Fibroblast of the aortic adventitia (primary cell): ENCODE data around the gene GRIK4. TPM values are rescaled to one million over a fixed set of nuclear protein-coding genes. Genes with fewer than 3 reads are reported as not detected.

Experiments used
- DNase-seq: peaks from one replicate; pipeline ENCODE4 v3.0.0-alpha.2; 2010; ENCODE audit warnings: low read depth
- H3K4me3 ChIP-seq: 2 replicates; pipeline ENCODE4 v1.5.1; 2011; ENCODE audit warnings: low read depth, mild to moderate bottlenecking, control low read depth, low read length, moderate library complexity
- total RNA-seq: library from RNA; depleted of rRNA; stranded (reverse); fragments of >200 nt; gene quantifications from 2 replicates; pipeline ENCODE4 v1.2.3, GENCODE V29; 2012; ENCODE audit warnings: low replicate concordance
- TF ChIP-seq, protein P1 (sequence below): IDR thresholded peaks from 2 replicates; pipeline ENCODE4 v1.5.1; 2011; ENCODE audit warnings: mild to moderate bottlenecking, low read length, control low read depth, inconsistent platforms; ENCODE audit not compliant: insufficient read depth

The GRIK4 gene
- total RNA-seq, 1 donor, result not detected

DNA sequence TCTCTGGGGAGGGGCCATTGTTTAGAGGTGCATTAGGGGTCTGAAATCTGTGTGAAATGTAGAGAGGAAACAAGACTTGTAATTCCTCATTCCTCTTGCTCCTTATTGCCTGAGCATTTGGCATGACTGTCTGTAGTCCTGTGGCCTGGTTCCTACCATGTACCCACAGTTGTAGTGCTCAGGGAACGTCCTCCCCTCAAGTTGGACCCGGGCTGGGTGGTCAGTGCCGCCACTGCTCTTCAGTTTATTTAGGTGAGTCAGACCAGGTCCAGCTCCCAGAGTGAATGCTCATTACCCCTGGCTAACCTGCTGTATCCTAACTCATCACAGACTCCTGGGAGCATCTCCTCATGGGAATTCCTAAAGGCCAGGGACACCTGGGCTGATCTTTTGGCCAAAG lies 139.8 kb downstream of the GRIK4 start:
- no peak overlapping the region for H3K4me3 ChIP-seq
- TF ChIP-seq, protein P1, sequence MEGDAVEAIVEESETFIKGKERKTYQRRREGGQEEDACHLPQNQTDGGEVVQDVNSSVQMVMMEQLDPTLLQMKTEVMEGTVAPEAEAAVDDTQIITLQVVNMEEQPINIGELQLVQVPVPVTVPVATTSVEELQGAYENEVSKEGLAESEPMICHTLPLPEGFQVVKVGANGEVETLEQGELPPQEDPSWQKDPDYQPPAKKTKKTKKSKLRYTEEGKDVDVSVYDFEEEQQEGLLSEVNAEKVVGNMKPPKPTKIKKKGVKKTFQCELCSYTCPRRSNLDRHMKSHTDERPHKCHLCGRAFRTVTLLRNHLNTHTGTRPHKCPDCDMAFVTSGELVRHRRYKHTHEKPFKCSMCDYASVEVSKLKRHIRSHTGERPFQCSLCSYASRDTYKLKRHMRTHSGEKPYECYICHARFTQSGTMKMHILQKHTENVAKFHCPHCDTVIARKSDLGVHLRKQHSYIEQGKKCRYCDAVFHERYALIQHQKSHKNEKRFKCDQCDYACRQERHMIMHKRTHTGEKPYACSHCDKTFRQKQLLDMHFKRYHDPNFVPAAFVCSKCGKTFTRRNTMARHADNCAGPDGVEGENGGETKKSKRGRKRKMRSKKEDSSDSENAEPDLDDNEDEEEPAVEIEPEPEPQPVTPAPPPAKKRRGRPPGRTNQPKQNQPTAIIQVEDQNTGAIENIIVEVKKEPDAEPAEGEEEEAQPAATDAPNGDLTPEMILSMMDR, result no peak
- no peak for DNase-seq

DNA sequence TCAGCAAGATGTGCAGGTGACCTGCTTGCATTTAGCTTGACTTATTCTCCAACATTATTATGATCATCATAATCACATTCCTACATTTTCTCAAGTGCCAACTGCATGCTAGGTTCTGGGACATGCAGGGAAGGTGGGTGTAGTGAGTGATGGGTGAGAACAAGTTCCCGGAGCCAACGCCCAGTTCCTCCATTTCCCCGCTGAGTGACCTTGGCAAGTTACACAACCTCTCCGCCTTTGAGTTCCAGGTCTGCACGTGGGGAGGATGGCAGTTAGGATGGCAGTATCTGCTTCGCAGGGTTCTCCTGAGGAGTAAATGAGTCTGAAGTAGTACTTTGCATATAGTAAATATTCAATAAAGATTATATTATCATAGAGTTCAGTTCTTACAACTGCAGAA lies 140.3 kb downstream of the GRIK4 start:
- DNase-seq, result no peak
- no peak overlapping the region for H3K4me3 ChIP-seq
- TF ChIP-seq, protein P1, result no peak

DNA sequence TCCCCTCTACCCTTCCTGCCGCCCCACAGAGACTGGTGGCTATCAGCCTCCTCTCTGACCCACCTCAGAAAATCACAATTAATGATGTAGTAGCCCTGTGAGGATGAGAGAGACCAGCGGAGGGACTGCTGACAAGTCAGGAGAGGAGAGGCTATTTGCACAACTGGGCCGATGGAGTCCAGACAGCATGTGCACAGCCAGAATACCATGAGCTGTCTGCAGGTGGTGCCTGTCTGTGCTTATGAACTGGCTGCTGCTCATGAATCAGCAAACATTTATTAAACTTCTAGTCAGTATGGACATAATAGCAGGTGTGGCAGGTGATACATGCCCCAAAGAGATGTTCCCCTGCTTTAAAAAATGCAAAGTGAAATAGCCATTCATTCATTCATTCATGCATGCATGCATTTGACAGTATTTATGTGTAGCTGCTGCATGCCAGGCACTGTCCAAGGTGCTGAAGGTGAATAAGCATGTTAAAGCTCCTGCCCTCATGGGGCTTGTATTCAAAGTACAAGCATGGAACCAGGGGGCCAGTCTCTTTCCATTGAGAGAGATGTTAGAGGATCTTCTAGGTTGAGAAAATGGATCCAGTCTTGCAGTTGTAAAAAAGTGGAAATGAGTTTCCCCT lies 141.3 kb downstream of the GRIK4 start:
- H3K4me3 ChIP-seq, result no peak overlapping the region
- TF ChIP-seq, protein P1, result no peak
- peak; percentile 7 for DNase-seq

DNA sequence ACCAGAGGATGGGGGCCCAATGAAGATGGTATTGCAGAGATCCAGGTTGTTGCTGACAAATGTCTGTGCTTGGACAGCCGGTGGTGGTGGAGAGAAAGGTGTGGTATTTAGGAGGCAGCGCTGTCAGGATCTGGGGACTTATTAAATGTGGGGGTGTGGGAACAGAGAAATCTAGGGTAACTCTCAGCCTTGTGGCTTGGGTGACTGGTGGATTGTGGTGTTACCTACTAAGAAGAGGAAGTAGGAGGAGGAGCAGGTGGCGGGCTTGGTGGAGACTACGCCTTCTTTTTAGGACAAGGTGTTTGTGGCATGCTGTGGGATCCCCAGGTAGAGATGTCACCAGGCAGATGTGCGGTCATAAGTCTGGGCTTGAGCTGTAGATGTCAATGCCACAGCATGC lies 144.0 kb downstream of the GRIK4 start:
- no peak overlapping the region for H3K4me3 ChIP-seq
- TF ChIP-seq, protein P1, result no peak
- no peak for DNase-seq

DNA sequence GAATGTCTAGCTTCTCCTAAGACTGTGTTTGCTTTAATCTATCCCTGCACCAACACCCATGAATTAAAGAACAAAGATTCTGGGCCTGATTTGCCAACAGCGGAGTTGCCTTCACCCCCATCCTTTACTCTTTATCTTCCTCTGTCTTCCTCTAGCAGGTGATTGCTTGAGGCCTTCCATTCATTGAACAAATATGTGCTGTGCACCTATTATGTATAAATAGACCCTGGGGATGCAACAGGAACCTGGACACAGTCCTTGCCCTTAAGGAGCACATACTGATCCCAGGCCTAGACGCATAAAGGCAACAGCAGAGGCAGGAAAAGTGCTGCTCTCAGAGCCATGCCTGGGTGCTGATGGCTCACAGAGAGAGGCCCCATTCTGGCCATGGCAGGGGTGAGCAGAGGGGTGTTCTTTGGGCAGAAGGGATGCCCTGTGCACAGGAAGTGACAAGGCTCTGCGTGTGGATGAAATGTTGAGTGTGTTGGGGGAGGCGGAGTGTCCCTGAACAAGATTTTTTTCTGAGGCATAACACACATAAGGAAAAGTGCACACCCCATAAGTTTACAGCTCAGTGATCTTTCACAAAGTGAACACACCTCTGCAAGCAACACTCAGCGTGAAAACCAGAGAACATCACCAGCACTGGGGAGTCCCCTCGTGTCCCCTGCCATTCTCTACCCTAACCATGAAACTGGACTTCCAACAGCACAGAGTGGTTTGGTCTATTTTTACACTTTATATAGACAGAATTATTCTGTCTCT lies 145.9 kb downstream of the GRIK4 start:
- TF ChIP-seq, protein P1, result no peak
- H3K4me3 ChIP-seq, result no peak overlapping the region
- no peak for DNase-seq

DNA sequence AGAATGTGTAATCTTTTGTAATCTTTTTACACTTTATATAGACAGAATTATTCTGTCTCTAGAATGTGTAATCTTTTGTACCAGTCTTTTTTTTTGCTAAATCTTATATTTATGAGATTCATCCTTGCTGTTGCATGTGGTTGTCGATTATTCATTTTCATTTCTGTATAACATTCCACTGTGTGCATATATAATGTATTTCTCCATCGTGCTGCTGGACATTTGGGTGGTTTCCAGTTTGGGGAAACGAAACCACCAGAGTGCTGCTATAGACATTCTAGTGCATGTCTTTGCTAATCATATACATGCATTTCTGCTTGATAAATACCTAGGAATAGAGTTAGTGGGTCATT lies 146.5 kb downstream of the GRIK4 start:
- DNase-seq, result no peak
- no peak overlapping the region for H3K4me3 ChIP-seq
- TF ChIP-seq, protein P1, result no peak
